Stimulated activated CD8-positive, alpha-beta memory T cell treated with anti-CD3 and anti-CD28 coated beads, Interleukin-7, amount 100 ng/mL, for 48 hours (primary cell): Measurements from ENCODE around the gene GMPR2.

Experiments used
- DNase-seq, 2 donors: peaks; one replicate each; pipeline ENCODE4 v3.0.0-alpha.2; 2020; ENCODE audit warnings: low read depth in 1 of 2; ENCODE audit errors: extremely low read depth in 1 of 2

Gene GMPR2

GRCh38 chr14:24232645-24233537 lies at the start of gene GMPR2:
Gene GMPR2, plus strand, starts transcription at chr14:24232929. Its CDS starts 325 bp downstream, at chr14:24233254.
- DNase-seq, result no peak

DNA sequence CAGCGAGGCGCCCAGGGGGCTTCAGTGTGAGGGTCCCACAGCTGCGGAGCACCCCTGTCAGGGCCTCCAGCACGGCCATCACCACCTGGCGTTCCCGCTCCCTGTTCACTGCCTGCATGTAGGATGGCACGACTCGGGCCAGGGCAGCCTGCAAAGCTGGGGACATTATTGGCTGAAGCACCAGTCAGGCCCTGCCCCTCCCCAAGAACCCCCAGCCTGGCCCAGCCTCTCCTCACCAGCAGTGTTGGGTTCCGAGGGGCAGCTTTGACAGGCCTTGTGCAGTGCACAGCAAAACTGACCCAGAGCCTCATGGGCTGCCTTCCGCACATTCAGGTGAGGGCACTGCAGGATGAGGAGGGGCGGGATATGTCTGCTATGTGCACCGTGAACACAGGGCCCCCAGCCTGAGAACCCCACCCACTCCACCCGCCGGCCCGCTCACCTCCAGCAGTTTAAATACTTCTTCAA lies 49.7 kb upstream of the GMPR2 start:
- DNase-seq, result no peak

- no peak for DNase-seq
These were observed 48.4 kb upstream of the GMPR2 start for GRCh38 chr14:24184104-24184970.

GRCh38 chr14:24185026-24185425 lies 47.7 kb upstream of the GMPR2 start:
- no peak for DNase-seq

- DNase-seq, result no peak
These were observed 47.0 kb upstream of the GMPR2 start for GRCh38 chr14:24185741-24186140.

- no peak for DNase-seq
These were observed 45.7 kb upstream of the GMPR2 start for GRCh38 chr14:24186831-24187538.

DNA sequence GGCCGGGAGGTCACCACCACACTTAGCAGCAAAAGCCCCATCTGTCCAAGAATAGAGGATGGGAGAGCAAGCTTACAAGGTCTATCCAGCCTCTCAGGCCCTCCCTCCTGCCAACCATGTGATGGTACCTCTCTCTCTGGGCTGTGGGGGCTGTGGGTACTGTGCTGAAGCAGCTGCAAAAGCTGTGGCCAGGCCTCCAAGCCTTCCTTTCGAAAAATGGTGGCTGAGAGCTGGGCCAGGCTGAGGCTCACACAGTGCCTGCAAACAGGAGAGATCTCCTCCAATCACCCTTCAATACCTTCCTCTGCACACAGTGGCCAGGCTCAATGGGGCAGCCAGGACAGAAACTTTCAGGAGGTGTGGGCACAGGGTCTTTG lies 45.2 kb upstream of the GMPR2 start:
- DNase-seq, result no peak

GRCh38 chr14:24188251-24189058 lies 44.3 kb upstream of the GMPR2 start, which contains the start of gene IPO4:
Gene IPO4, minus strand, starts transcription at chr14:24188816. Its CDS starts 29 bp downstream, at chr14:24188787.
- peak; percentile 85 to 95 for DNase-seq

GRCh38 chr14:24189059-24189375 lies 43.7 kb upstream of the GMPR2 start:
- DNase-seq, result no peak

DNA sequence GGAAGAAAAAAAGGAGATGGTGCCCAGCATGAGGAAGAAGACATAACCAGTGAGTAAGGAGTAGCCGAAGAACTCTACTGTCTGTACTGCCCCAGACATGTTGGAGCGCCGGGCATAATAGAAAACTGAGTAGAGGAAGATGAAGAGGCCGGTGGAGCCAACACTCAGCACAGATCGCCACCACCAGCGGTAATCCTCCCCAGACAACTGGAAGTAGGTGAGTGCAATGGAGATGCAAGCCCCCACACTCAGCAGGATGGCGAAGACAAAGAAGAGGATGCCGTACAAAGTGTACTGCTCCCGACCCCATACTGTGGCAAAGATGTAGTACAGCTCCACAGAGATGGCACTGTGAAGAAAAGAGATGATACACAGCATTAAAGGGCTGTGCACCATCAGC lies 43.3 kb upstream of the GMPR2 start:
- no peak for DNase-seq

- DNase-seq, result no peak
These were observed 42.3 kb upstream of the GMPR2 start for GRCh38 chr14:24190416-24190815.

DNA sequence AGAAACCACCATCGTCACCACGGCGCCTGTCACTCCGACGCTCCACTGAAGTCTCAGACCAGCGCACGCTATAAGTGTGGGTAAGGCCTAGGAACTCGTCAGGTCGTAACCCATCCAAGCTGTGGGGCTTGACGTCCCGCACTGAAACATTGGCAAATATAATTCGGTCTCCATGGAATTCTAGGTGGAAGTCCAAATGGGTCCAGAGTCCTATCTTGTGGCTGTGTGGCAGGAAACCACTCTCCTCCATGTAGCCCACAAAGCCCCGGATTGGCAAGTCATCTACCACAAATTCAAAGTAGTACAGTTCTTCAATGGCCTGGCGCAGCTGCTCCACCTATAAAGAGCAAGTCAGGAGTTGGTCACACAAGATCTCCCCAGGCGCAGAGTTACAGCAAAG lies 39.8 kb upstream of the GMPR2 start:
- no peak for DNase-seq

- no peak for DNase-seq
These were observed 38.4 kb upstream of the GMPR2 start for GRCh38 chr14:24194186-24194872.

GRCh38 chr14:24194873-24195185 lies 37.9 kb upstream of the GMPR2 start:
- DNase-seq, result no peak

GRCh38 chr14:24195186-24196070 lies 37.3 kb upstream of the GMPR2 start, which contains the start of gene TM9SF1:
Gene TM9SF1, minus strand, starts transcription at chr14:24195441. Its CDS starts 422 bp downstream, at chr14:24195019.
- peak; percentile 77 to 78 for DNase-seq

- no peak for DNase-seq
These were observed 36.4 kb upstream of the GMPR2 start for GRCh38 chr14:24196071-24197055.

GRCh38 chr14:24197056-24197450 lies 35.7 kb upstream of the GMPR2 start:
- DNase-seq, result no peak
